ENCODE data around the gene RANBP10. TPM values are rescaled to one million over a fixed set of nuclear protein-coding genes. Genes with fewer than 3 reads are reported as not detected.

RANBP10 gene
- total RNA-seq, 5 donors from 2014 or later (not counting 1 experiment from before 2014, with no cell fraction given), result 21.9 to 29.3 (median 24.5) TPM

DNA sequence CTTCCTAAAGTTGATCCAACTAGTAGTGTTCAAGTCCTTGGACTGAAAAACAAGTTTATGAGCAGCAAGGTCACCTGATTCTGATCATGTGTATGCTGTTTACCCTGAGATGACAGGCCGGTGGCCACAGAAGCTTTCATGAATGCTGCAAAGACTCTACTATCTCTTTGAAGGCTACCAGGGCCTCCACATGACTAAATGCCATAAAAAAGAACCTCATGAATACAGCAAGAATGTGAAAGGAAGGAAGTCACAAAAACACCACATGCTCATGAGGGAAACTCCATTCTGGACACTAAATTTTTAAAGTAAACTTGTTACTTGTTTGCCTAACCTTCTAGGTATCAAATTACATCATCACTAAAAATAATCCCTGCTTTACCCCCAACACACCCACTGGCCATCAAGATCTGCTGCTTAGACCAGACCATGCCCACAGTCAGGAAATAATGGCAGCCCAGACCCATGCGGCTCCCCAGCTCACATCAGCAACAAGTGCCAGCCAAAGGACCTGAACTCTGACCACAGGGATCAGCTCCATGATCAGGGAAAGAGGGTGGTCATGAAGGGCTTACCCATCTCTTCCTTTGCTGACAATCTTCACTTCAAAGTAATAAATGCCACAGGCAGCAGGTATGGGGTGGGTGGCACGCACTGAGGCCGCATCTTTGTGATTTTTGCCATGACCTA is 1.4 kb downstream of the RANBP10 start:
- H3K27me3 ChIP-seq (replicated peaks in 1 of 2; ENCODE audit: control insufficient read depth in 2 of 2, extremely low read depth in 1 of 2, insufficient read depth in 2 of 2, low read length in 1 of 2), result no peaks in the 10 kb centered on the region
- H3K4me1 ChIP-seq (ENCODE audit: control insufficient read depth in 1 of 2, extremely low read depth in 1 of 2, insufficient read depth in 2 of 2, low read length in 2 of 2), result peaks cover 43 to 57% of the 10 kb centered on the region in 2 experiments
- peaks cover 0 to 13% of the 10 kb centered on the region in 2 donors for H3K36me3 ChIP-seq (ENCODE audit: control insufficient read depth in 2 of 2, extremely low read depth in 1 of 2, insufficient read depth in 1 of 2, low read length in 1 of 2)
- Mint-ChIP-seq H3K4me1 (peaks cover 54 to 63% (median 58%) of the 10 kb centered on the region in 3 donors), H3K27ac (peak overlapping the region; percentile 59 to 94), H3K4me3 (peak overlapping the region; percentile 76 to 89 (median 87)), H3K9me3 (no peaks in the 10 kb centered on the region), H3K27me3 (no peaks in the 10 kb centered on the region), H3K36me3 (peaks cover 20% of the 10 kb centered on the region)
- H3K27ac ChIP-seq (ENCODE audit: low read length), result no peak overlapping the region
- POLR2A ChIA-PET, result no interaction called here
- peak overlapping the region; percentile 87 to 97 for H3K4me3 ChIP-seq (ENCODE audit: control insufficient read depth in 1 of 2, extremely low read depth in 1 of 2, low read length in 1 of 2)
- no peaks in the 10 kb centered on the region for H3K9me3 ChIP-seq
- no peak for DNase-seq
- CTCF ChIA-PET, result no interaction called here
- no peak for ATAC-seq (replicated peaks in 1 of 4)
- WGBS (ENCODE audit: insufficient coverage), result 92% methylated on average over 2 of the region's 4 CpGs

DNA sequence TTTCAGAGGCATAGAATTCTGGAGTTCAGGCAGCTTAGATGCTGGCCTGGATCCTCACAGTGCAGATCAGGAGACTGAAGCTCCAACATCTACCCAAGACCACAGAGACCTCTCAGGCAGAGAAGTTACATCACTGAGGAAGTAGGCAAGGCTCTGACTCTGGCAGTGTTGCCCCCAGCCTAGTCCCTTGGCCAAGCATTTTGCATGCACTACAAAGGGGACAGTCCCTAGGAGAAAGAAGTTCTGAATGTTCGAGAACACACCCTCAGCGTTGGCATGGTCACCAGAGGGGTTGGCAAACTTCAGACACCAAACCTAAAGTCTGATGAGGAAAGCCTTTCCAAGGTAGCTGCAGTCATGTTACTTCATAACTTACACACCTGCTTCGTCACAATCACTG is 2.5 kb downstream of the RANBP10 start:
- Mint-ChIP-seq H3K27me3 (no peaks in the 10 kb centered on the region), H3K36me3 (peaks cover 24% of the 10 kb centered on the region), H3K27ac (peak overlapping the region; percentile 44 to 55), H3K9me3 (no peaks in the 10 kb centered on the region), H3K4me1 (peaks cover 59 to 68% (median 66%) of the 10 kb centered on the region in 3 donors), H3K4me3 (peak overlapping the region in 2 of 3 donors; percentile 13 to 76)
- no peaks in the 10 kb centered on the region for H3K9me3 ChIP-seq
- H3K4me1 ChIP-seq (ENCODE audit: control insufficient read depth in 1 of 2, extremely low read depth in 1 of 2, insufficient read depth in 2 of 2, low read length in 2 of 2), result peaks cover 43 to 61% of the 10 kb centered on the region in 2 experiments
- ATAC-seq (replicated peaks in 1 of 4) (no peak), DNase-seq (peak in 1 of 35 experiments; percentile 6)
- CTCF ChIA-PET, result no interaction called here
- H3K27ac ChIP-seq (ENCODE audit: low read length), result no peak overlapping the region
- H3K4me3 ChIP-seq (ENCODE audit: control insufficient read depth in 1 of 2, extremely low read depth in 1 of 2, low read length in 1 of 2), result no peak overlapping the region
- H3K36me3 ChIP-seq (ENCODE audit: control insufficient read depth in 2 of 2, extremely low read depth in 1 of 2, insufficient read depth in 1 of 2, low read length in 1 of 2), result peaks cover 1 to 16% of the 10 kb centered on the region in 2 donors
- WGBS (ENCODE audit: insufficient coverage), result 38% methylated on average over 2 of the region's 3 CpGs
- POLR2A ChIA-PET, result interaction anchor here in 1 of 2 donors (0.6 kb wide), 1 partner anchor 701 kb away, joined by 3 read pairs; no protein-coding TSS in a partner anchor
- H3K27me3 ChIP-seq (replicated peaks in 1 of 2; ENCODE audit: control insufficient read depth in 2 of 2, extremely low read depth in 1 of 2, insufficient read depth in 2 of 2, low read length in 1 of 2), result no peaks in the 10 kb centered on the region

DNA sequence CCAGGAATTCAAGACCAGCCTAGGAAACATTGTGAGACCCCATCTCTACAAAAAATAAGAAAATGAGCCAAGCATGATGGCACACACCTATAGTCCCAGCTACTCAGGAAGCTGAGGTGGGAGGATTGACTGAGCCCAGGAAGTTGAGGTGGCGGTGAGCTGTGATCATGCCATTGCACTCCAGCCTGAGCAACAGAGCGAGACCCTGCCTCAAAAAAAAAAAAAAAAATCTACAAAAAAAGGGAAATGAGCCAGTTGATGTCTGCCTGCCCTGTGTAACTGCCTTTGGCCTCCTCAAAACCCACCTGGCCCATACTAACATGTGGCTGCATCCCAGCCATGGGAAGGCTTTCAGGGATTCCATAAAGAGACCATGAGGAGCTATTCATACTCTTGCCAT is 4.5 kb downstream of the RANBP10 start:
- H3K4me1 Mint-ChIP-seq, result peaks cover 68 to 74% (median 73%) of the 10 kb centered on the region in 3 donors
- ChIA-PET POLR2A (interaction anchor here in 1 of 2 donors (0.7 kb wide), 1 partner anchor 495 kb away, joined by 3 read pairs; no protein-coding TSS in a partner anchor), CTCF (interaction anchor here in 1 of 2 donors (0.6 to 0.8 kb wide), 5 partner anchors 9 to 283 kb away, joined by 3 to 7 read pairs (median 4); no protein-coding TSS in a partner anchor)
- WGBS (ENCODE audit: insufficient coverage), result no CpG with 5 or more reads among the region's 2 CpGs
- ATAC-seq (replicated peaks in 1 of 4), result no peak
- no peaks in the 10 kb centered on the region for H3K9me3 Mint-ChIP-seq
- Histone ChIP-seq H3K4me1 (ENCODE audit: control insufficient read depth in 1 of 2, extremely low read depth in 1 of 2, insufficient read depth in 2 of 2, low read length in 2 of 2) (peaks cover 41 to 53% of the 10 kb centered on the region in 2 experiments), H3K9me3 (no peaks in the 10 kb centered on the region), H3K36me3 (ENCODE audit: control insufficient read depth in 2 of 2, extremely low read depth in 1 of 2, insufficient read depth in 1 of 2, low read length in 1 of 2) (peaks cover 2 to 20% of the 10 kb centered on the region in 2 donors), H3K27ac (ENCODE audit: low read length) (peak overlapping the region; percentile 17), H3K27me3 (replicated peaks in 1 of 2; ENCODE audit: control insufficient read depth in 2 of 2, extremely low read depth in 1 of 2, insufficient read depth in 2 of 2, low read length in 1 of 2) (no peaks in the 10 kb centered on the region), H3K4me3 (ENCODE audit: control insufficient read depth in 1 of 2, extremely low read depth in 1 of 2, low read length in 1 of 2) (peak overlapping the region; percentile 12 to 39)
- no peaks in the 10 kb centered on the region for H3K27me3 Mint-ChIP-seq
- H3K27ac Mint-ChIP-seq, result peak overlapping the region; percentile 79 to 82
- peak overlapping the region; percentile 24 to 65 (median 28) for H3K4me3 Mint-ChIP-seq
- peaks cover 36% of the 10 kb centered on the region for H3K36me3 Mint-ChIP-seq
- DNase-seq, result peak in 25 of 35 experiments; percentile 7 to 49 (median 24)

DNA sequence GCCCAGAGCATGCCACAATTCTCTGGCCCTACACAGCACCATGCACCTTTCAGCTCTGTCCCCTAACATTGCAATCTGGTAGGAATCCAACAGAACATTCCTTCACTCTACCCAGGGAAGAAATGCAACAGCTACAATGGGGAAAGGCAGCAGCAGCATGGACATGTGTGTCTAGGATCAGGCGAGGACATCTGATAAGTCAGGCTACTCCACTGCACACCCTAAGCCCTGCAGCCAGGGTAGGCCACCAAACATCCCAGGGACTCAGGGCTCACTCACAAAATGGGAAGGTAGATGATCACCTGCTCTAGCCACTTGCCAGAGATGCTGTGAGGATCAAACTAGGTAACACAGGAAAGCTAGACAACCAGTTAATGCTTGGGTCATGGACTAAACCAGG is 5.1 kb downstream of the RANBP10 start:
- Mint-ChIP-seq H3K4me1 (peaks cover 74 to 79% (median 77%) of the 10 kb centered on the region in 3 donors), H3K36me3 (peaks cover 43% of the 10 kb centered on the region), H3K4me3 (peak overlapping the region in 1 of 3 donors; percentile 65), H3K9me3 (no peaks in the 10 kb centered on the region), H3K27ac (peak overlapping the region; percentile 79 to 82), H3K27me3 (no peaks in the 10 kb centered on the region)
- ATAC-seq (replicated peaks in 1 of 4) (no peak), DNase-seq (no peak)
- Histone ChIP-seq H3K9me3 (no peaks in the 10 kb centered on the region), H3K27me3 (replicated peaks in 1 of 2; ENCODE audit: control insufficient read depth in 2 of 2, extremely low read depth in 1 of 2, insufficient read depth in 2 of 2, low read length in 1 of 2) (no peaks in the 10 kb centered on the region), H3K27ac (ENCODE audit: low read length) (no peak overlapping the region), H3K4me3 (ENCODE audit: control insufficient read depth in 1 of 2, extremely low read depth in 1 of 2, low read length in 1 of 2) (no peak overlapping the region), H3K4me1 (ENCODE audit: control insufficient read depth in 1 of 2, extremely low read depth in 1 of 2, insufficient read depth in 2 of 2, low read length in 2 of 2) (peaks cover 41 to 52% of the 10 kb centered on the region in 2 experiments), H3K36me3 (ENCODE audit: control insufficient read depth in 2 of 2, extremely low read depth in 1 of 2, insufficient read depth in 1 of 2, low read length in 1 of 2) (peaks cover 2 to 24% of the 10 kb centered on the region in 2 donors)
- WGBS (ENCODE audit: insufficient coverage), result no CpG with 5 or more reads among the region's 1 CpG
- ChIA-PET CTCF (interaction anchor here in 1 of 2 donors (0.6 to 0.7 kb wide), 3 partner anchors 33 to 283 kb away, joined by 3 to 4 read pairs (median 3); no protein-coding TSS in a partner anchor), POLR2A (no interaction called here)

DNA sequence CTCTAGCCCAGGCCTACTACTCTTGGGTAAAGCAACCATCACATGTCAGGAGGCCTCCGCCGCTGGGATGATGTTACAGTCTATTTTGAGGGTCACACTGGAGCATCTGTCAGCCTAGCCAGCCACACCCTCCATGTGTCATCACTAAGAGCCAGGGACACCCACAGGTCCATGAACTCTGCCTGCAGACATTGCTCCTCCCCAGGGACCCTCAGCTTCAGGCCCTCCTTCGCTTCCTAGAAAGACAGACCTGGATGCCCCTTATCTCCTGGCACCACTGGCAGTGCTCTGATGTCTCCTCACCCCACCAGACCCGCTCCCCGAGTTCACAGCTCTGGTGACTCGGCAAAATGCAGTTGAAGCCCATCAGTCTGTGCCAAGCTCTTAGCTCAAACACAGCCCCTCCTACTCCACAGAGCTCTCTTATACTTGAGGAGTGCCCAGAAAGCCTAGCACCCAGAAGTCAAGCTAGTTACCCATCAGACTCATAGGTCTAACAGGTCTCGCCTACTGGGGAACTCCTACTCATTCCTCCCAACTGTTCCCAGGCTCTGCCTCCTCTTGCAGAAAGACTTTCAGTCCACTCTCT is 5.9 kb downstream of the RANBP10 start:
- Mint-ChIP-seq H3K4me1 (peaks cover 72 to 79% (median 74%) of the 10 kb centered on the region in 3 donors), H3K27me3 (no peaks in the 10 kb centered on the region), H3K27ac (peak overlapping the region; percentile 25 to 79), H3K9me3 (no peaks in the 10 kb centered on the region), H3K36me3 (peaks cover 43% of the 10 kb centered on the region), H3K4me3 (no peak overlapping the region)
- H3K36me3 ChIP-seq (ENCODE audit: control insufficient read depth in 2 of 2, extremely low read depth in 1 of 2, insufficient read depth in 1 of 2, low read length in 1 of 2), result peaks cover 2 to 25% of the 10 kb centered on the region in 2 donors
- 83% methylated on average over 5 of the region's 7 CpGs for WGBS (ENCODE audit: insufficient coverage)
- H3K4me3 ChIP-seq (ENCODE audit: control insufficient read depth in 1 of 2, extremely low read depth in 1 of 2, low read length in 1 of 2), result no peak overlapping the region
- H3K27ac ChIP-seq (ENCODE audit: low read length), result no peak overlapping the region
- ATAC-seq (replicated peaks in 1 of 4) (no peak), DNase-seq (no peak)
- ChIA-PET CTCF (interaction anchor here in 1 of 2 donors (0.5 to 0.7 kb wide), 2 partner anchors 16 to 33 kb away, joined by 3 read pairs; no protein-coding TSS in a partner anchor), POLR2A (no interaction called here)
- H3K9me3 ChIP-seq, result no peaks in the 10 kb centered on the region
- no peaks in the 10 kb centered on the region for H3K27me3 ChIP-seq (replicated peaks in 1 of 2; ENCODE audit: control insufficient read depth in 2 of 2, extremely low read depth in 1 of 2, insufficient read depth in 2 of 2, low read length in 1 of 2)
- H3K4me1 ChIP-seq (ENCODE audit: control insufficient read depth in 1 of 2, extremely low read depth in 1 of 2, insufficient read depth in 2 of 2, low read length in 2 of 2), result peaks cover 35 to 44% of the 10 kb centered on the region in 2 experiments

DNA sequence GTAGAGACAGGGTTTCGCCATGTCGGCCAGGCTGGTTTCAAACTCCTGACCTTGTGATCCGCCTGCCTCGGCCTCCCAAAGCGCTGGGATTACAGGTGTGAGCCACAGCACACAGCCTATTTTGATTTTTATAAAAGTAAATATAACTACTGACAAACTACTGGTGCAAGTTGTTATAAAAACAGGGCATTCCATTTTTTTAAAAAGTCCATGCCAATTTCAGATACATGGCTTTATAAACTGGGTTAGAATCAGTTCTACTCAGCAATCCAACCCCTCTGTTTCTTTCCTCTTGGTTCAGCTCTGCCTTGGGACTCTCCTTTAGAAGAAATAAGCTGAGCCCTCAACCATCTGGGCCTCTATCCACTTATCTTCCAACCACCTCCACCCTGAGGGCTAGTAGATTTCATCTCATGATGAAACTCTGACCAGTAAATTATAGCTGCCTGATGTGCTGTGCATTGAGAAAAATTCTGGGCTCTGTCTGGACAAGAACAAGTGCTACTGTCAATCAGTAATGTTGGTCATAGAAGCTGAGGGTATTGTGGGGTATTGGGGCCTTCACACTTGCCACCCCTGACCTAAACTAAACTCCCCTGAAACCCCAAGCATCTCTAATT is 10.2 kb downstream of the RANBP10 start:
- DNase-seq, result no peak
- no CpG with 5 or more reads among the region's 5 CpGs for WGBS (ENCODE audit: insufficient coverage)
- ATAC-seq (replicated peaks in 1 of 4), result no peak
- no peaks in the 10 kb centered on the region for H3K27me3 Mint-ChIP-seq
- no peaks in the 10 kb centered on the region for H3K9me3 ChIP-seq
- ChIA-PET POLR2A (no interaction called here), CTCF (no interaction called here)
- no peaks in the 10 kb centered on the region for H3K27me3 ChIP-seq (replicated peaks in 1 of 2; ENCODE audit: control insufficient read depth in 2 of 2, extremely low read depth in 1 of 2, insufficient read depth in 2 of 2, low read length in 1 of 2)
- no peaks in the 10 kb centered on the region for H3K9me3 Mint-ChIP-seq
- peaks cover 34% of the 10 kb centered on the region for H3K36me3 Mint-ChIP-seq
- no peak overlapping the region for H3K4me3 Mint-ChIP-seq
- H3K4me1 ChIP-seq (ENCODE audit: control insufficient read depth in 1 of 2, extremely low read depth in 1 of 2, insufficient read depth in 2 of 2, low read length in 2 of 2), result peaks cover 10 to 14% of the 10 kb centered on the region in 2 experiments
- H3K36me3 ChIP-seq (ENCODE audit: control insufficient read depth in 2 of 2, extremely low read depth in 1 of 2, insufficient read depth in 1 of 2, low read length in 1 of 2), result peaks cover 4 to 19% of the 10 kb centered on the region in 2 donors
- no peak overlapping the region for H3K27ac ChIP-seq (ENCODE audit: low read length)
- H3K4me3 ChIP-seq (ENCODE audit: control insufficient read depth in 1 of 2, extremely low read depth in 1 of 2, low read length in 1 of 2), result no peak overlapping the region
- H3K27ac Mint-ChIP-seq, result no peak overlapping the region
- H3K4me1 Mint-ChIP-seq, result peaks cover 39 to 44% (median 39%) of the 10 kb centered on the region in 3 donors

Data from T-cell (primary cell).